DND-41 (cell line): Measurements from ENCODE around the gene PTCD2.
"Not testable (repeated sequence)": the region's sequence is repeated elsewhere in the genome, so short reads cannot be mapped to it uniquely, and the experiment has no call there.

Experiments used
- ATAC-seq: fragments of 200-7000 bp; cut with Tn5 transposase; 3 replicates; pipeline ENCODE4 v1.9.1; 2021; ENCODE audit warnings: low read depth; ENCODE audit not compliant: insufficient read depth
- DNase-seq: peaks from one replicate; pipeline ENCODE4 v3.0.0-alpha.2; 2020
- H2AFZ ChIP-seq: 2 replicates; pipeline ENCODE4 v1.6.0; 2012; ENCODE audit warnings: low read depth, low read length
- H3K27ac ChIP-seq: 2 replicates; pipeline ENCODE4 v1.5.1; 2012; ENCODE audit warnings: low read length, inconsistent platforms
- H3K27me3 ChIP-seq: fragments of 200-600 bp; sonication (generic); 2 replicates; pipeline ENCODE4 v1.6.0; 2012; ENCODE audit warnings: low read length, mild to moderate bottlenecking, inconsistent platforms; ENCODE audit not compliant: insufficient read depth, poor library complexity
- H3K36me3 ChIP-seq: 2 replicates; pipeline ENCODE4 v1.5.1; 2012; ENCODE audit warnings: low read length, inconsistent platforms; ENCODE audit not compliant: insufficient read depth
- H3K4me1 ChIP-seq: 2 replicates; pipeline ENCODE4 v1.5.1; 2012; ENCODE audit warnings: mild to moderate bottlenecking, low read length; ENCODE audit not compliant: insufficient read depth
- H3K4me2 ChIP-seq: 2 replicates; pipeline ENCODE4 v1.6.0; 2012; ENCODE audit warnings: mild to moderate bottlenecking, moderate library complexity, low read length, inconsistent platforms; ENCODE audit not compliant: insufficient read depth
- H3K4me3 ChIP-seq, 2 experiments: fragments of 200-600 bp in 1 of 2; shearing (Covaris generic) in 1 of 2; 2 replicates each; pipeline ENCODE4 v1.5.1; 2012 to 2016; ENCODE audit warnings: inconsistent platforms in 2 of 2, low read length in 2 of 2, mild to moderate bottlenecking in 2 of 2, low read depth in 1 of 2, moderate library complexity in 1 of 2
- H3K79me2 ChIP-seq: 2 replicates; pipeline ENCODE4 v1.6.0; 2012; ENCODE audit warnings: low read length, inconsistent platforms; ENCODE audit not compliant: insufficient read depth
- H3K9ac ChIP-seq: 2 replicates; pipeline ENCODE4 v1.6.0; 2012; ENCODE audit warnings: low read depth, mild to moderate bottlenecking, inconsistent platforms, low read length, moderate library complexity
- H3K9me3 ChIP-seq: 2 replicates; pipeline ENCODE4 v1.5.1; 2012; ENCODE audit warnings: low read length, moderate library complexity, mild to moderate bottlenecking, inconsistent platforms; ENCODE audit not compliant: insufficient read depth, severe bottlenecking
- H4K20me1 ChIP-seq: 2 replicates; pipeline ENCODE4 v1.6.0; 2012; ENCODE audit warnings: low read length; ENCODE audit not compliant: insufficient read depth
- CTCF ChIP-seq: IDR thresholded peaks from 2 replicates; pipeline ENCODE4 v1.5.1; 2012; ENCODE audit warnings: borderline replicate concordance, low read length, moderate library complexity, mild to moderate bottlenecking; ENCODE audit not compliant: poor library complexity, severe bottlenecking; ENCODE audit errors: extremely low read depth
- EZH2 ChIP-seq: IDR thresholded peaks from 3 replicates; pipeline ENCODE4 v1.6.1; 2012; ENCODE audit warnings: borderline replicate concordance, low read depth, mild to moderate bottlenecking, moderate library complexity, low read length, inconsistent platforms; ENCODE audit not compliant: severe bottlenecking

PTCD2 gene

GRCh38 chr5:72313141-72313540 lies 7.0 kb upstream of the PTCD2 start:
- Histone ChIP-seq H4K20me1 (peaks cover 7% of the 10 kb centered on the region; the same call in 1 of the 2 replicates), H3K27ac (no peak overlapping the region), H3K36me3 (peaks cover 60% of the 10 kb centered on the region), H2AFZ (no peak overlapping the region), H3K4me2 (no peak overlapping the region), H3K79me2 (peaks cover 59% of the 10 kb centered on the region), H3K4me1 (peaks cover 44% of the 10 kb centered on the region), H3K27me3 (no peaks in the 10 kb centered on the region), H3K4me3 (no peak overlapping the region), H3K9ac (no peak overlapping the region), H3K9me3 (no peaks in the 10 kb centered on the region)
- no peak for TF ChIP-seq EZH2
- TF ChIP-seq CTCF: no peak
- ATAC-seq: no peak
- DNase-seq: no peak

- H3K36me3 ChIP-seq: peaks cover 55% of the 10 kb centered on the region
Measured at GRCh38 chr5:72314571-72315172, 5.5 kb upstream of the PTCD2 start.

GRCh38 chr5:72319435-72319975 lies 668 bp upstream of the PTCD2 start:
- peaks cover 15% of the 10 kb centered on the region for H3K36me3 ChIP-seq
- peak overlapping the region; percentile 86 for H3K4me2 ChIP-seq
- not testable (repeated sequence) for H3K27me3 ChIP-seq, H3K9me3 ChIP-seq, H4K20me1 ChIP-seq
- DNase-seq: peak; percentile 42
- ATAC-seq: peak; percentile 6; the same call in 2 of the 3 replicates
- peaks cover 52% of the 10 kb centered on the region for H3K4me1 ChIP-seq
- H3K27ac ChIP-seq: peak overlapping the region; percentile 91
- peak overlapping the region; percentile 66 for H3K9ac ChIP-seq
- H2AFZ ChIP-seq: peak overlapping the region; percentile 94
- peak overlapping the region; percentile 83 to 93 for H3K4me3 ChIP-seq
- peaks cover 62% of the 10 kb centered on the region for H3K79me2 ChIP-seq

More at GRCh38 chr5:72314571-72315172, 5.5 kb upstream of the PTCD2 start:
- DNase-seq (no peak), ATAC-seq (peak; percentile 64)
- peaks cover 7% of the 10 kb centered on the region; the same call in 1 of the 2 replicates for H4K20me1 ChIP-seq
- TF ChIP-seq CTCF: peak; percentile 26
- no peak for TF ChIP-seq EZH2
- H3K4me2 ChIP-seq: no peak overlapping the region
- H3K9me3 ChIP-seq: no peaks in the 10 kb centered on the region
- H3K79me2 ChIP-seq: peaks cover 73% of the 10 kb centered on the region
- no peak overlapping the region for H3K4me3 ChIP-seq
- no peak overlapping the region for H3K27ac ChIP-seq
- H3K9ac ChIP-seq: no peak overlapping the region
- H3K4me1 ChIP-seq: peaks cover 44% of the 10 kb centered on the region
- H3K27me3 ChIP-seq: no peaks in the 10 kb centered on the region
- H2AFZ ChIP-seq: no peak overlapping the region

GRCh38 chr5:72324189-72324825 lies 4.1 kb downstream of the PTCD2 start:
- peaks cover 16% of the 10 kb centered on the region for H3K79me2 ChIP-seq
- no peak overlapping the region for H3K4me2 ChIP-seq
- DNase-seq: no peak
- no peaks in the 10 kb centered on the region for H4K20me1 ChIP-seq
- H2AFZ ChIP-seq: no peak overlapping the region
- no peaks in the 10 kb centered on the region for H3K27me3 ChIP-seq
- no peaks in the 10 kb centered on the region for H3K9me3 ChIP-seq
- no peak for TF ChIP-seq EZH2
- no peak for TF ChIP-seq CTCF
- H3K27ac ChIP-seq: no peak overlapping the region
- no peak for ATAC-seq
- H3K9ac ChIP-seq: no peak overlapping the region
- H3K4me1 ChIP-seq: peaks cover 13% of the 10 kb centered on the region
- H3K4me3 ChIP-seq: no peak overlapping the region
- H3K36me3 ChIP-seq: peaks cover 33% of the 10 kb centered on the region
